GM19455 (cell line): ENCODE measurements around the gene TMEM184B.
"Not testable (repeated sequence)": the region's sequence is repeated elsewhere in the genome, so short reads cannot be mapped to it uniquely, and the experiment has no call there.

Experiments used
- ATAC-seq: cut with Tn5 transposase; IDR thresholded peaks from one replicate; pipeline ENCODE4 v1.9.1; 2021; ENCODE audit not compliant: unreplicated experiment

TMEM184B gene

GRCh38 chr22:38184788-38185187 is 88.0 kb downstream of the TMEM184B start:
- ATAC-seq: no peak

GRCh38 chr22:38181453-38182200 is 91.2 kb downstream of the TMEM184B start, which contains the start of gene PLA2G6:
Gene PLA2G6, minus strand, starts transcription at chr22:38181830. Its CDS starts 12,404 bp downstream, at chr22:38169426.
- ATAC-seq: peak; percentile 93

GRCh38 chr22:38180841-38181452 is 91.9 kb downstream of the TMEM184B start:
- ATAC-seq: no peak

- not testable (repeated sequence) for ATAC-seq
These were observed 94.2 kb downstream of the TMEM184B start for GRCh38 chr22:38178605-38178937.

- ATAC-seq: no peak
These were observed 94.7 kb downstream of the TMEM184B start for GRCh38 chr22:38177926-38178604.

GRCh38 chr22:38177571-38177925 is 95.3 kb downstream of the TMEM184B start:
- ATAC-seq: not testable (repeated sequence)

GRCh38 chr22:38177044-38177443 is 95.8 kb downstream of the TMEM184B start:
- ATAC-seq: no peak

GRCh38 chr22:38176170-38176741 is 96.6 kb downstream of the TMEM184B start:
- ATAC-seq: no peak

- no peak for ATAC-seq
These were observed 97.3 kb downstream of the TMEM184B start for GRCh38 chr22:38175206-38176118.

GRCh38 chr22:38174626-38175025 is 98.2 kb downstream of the TMEM184B start:
- no peak for ATAC-seq

- no peak for ATAC-seq
These were observed 99.2 kb downstream of the TMEM184B start for GRCh38 chr22:38173641-38173906.

GRCh38 chr22:38172832-38173640 is 99.8 kb downstream of the TMEM184B start:
- no peak for ATAC-seq

- ATAC-seq: no peak
These were observed 100.6 kb downstream of the TMEM184B start for GRCh38 chr22:38171927-38172831.

GRCh38 chr22:38170469-38170868 is 102.3 kb downstream of the TMEM184B start:
- ATAC-seq: no peak
